HG03280 (cell line): ENCODE results near the gene DPYD.

ENCODE experiments used
- ATAC-seq: cut with Tn5 transposase; IDR thresholded peaks from one replicate; pipeline ENCODE4 v1.9.1; 2021; ENCODE audit warnings: mild to moderate bottlenecking, moderate library complexity; ENCODE audit not compliant: unreplicated experiment

DPYD gene

GRCh38 chr1:97314685-97315084 lies 606.1 kb downstream of the DPYD start:
- no peak for ATAC-seq

GRCh38 chr1:97308131-97308530 lies 612.7 kb downstream of the DPYD start:
- no peak for ATAC-seq

- ATAC-seq = no peak
Measured at GRCh38 chr1:97307568-97307967, 613.3 kb downstream of the DPYD start.

- ATAC-seq = no peak
Measured at GRCh38 chr1:97307151-97307550, 613.7 kb downstream of the DPYD start.

GRCh38 chr1:97306504-97306903 lies 614.3 kb downstream of the DPYD start:
- no peak for ATAC-seq

GRCh38 chr1:97304366-97304765 lies 616.5 kb downstream of the DPYD start:
- ATAC-seq = no peak

- ATAC-seq = no peak
Measured at GRCh38 chr1:97298966-97299365, 621.9 kb downstream of the DPYD start.

- ATAC-seq = no peak
Measured at GRCh38 chr1:97297611-97298010, 623.2 kb downstream of the DPYD start.

GRCh38 chr1:97281962-97282361 lies 638.9 kb downstream of the DPYD start:
- ATAC-seq = no peak

- no peak for ATAC-seq
Measured at GRCh38 chr1:97277891-97278654, 642.8 kb downstream of the DPYD start.

- no peak for ATAC-seq
Measured at GRCh38 chr1:97271916-97272788, 648.7 kb downstream of the DPYD start.

- ATAC-seq = no peak
Measured at GRCh38 chr1:97270508-97271307, 650.1 kb downstream of the DPYD start.

GRCh38 chr1:97265630-97266029 lies 655.2 kb downstream of the DPYD start:
- no peak for ATAC-seq

GRCh38 chr1:97262842-97263241 lies 658.0 kb downstream of the DPYD start:
- no peak for ATAC-seq

GRCh38 chr1:97258597-97258996 lies 662.2 kb downstream of the DPYD start:
- no peak for ATAC-seq

- no peak for ATAC-seq
Measured at GRCh38 chr1:97254731-97255463, 665.9 kb downstream of the DPYD start.

GRCh38 chr1:97252925-97253324 lies 667.9 kb downstream of the DPYD start:
- no peak for ATAC-seq

GRCh38 chr1:97252076-97252475 lies 668.8 kb downstream of the DPYD start:
- no peak for ATAC-seq

- no peak for ATAC-seq
Measured at GRCh38 chr1:97247196-97247595, 673.6 kb downstream of the DPYD start.

- ATAC-seq = no peak
Measured at GRCh38 chr1:97245682-97246081, 675.2 kb downstream of the DPYD start.

GRCh38 chr1:97245026-97245425 lies 675.8 kb downstream of the DPYD start:
- ATAC-seq = no peak
